Mesendoderm (in vitro differentiated cells): ENCODE results near the gene ARHGAP44.

Experiments
- DNase-seq: peaks from one replicate; pipeline ENCODE4 v3.0.0; 2013
- H2AK5ac ChIP-seq: 2 replicates; pipeline ENCODE4 v1.6.1; 2013; ENCODE audit warnings: low read length, inconsistent platforms
- H2BK120ac ChIP-seq: 2 replicates; pipeline ENCODE4 v1.6.1; 2013; ENCODE audit warnings: low read depth, mild to moderate bottlenecking, low read length, moderate library complexity, mixed read lengths
- H2BK15ac ChIP-seq: replicated peaks from 2 replicates; pipeline ENCODE4 v1.6.1; 2013; ENCODE audit warnings: low read depth, mild to moderate bottlenecking, moderate library complexity
- H2BK5ac ChIP-seq: 2 replicates; pipeline ENCODE4 v1.6.1; 2013; ENCODE audit warnings: low read length, inconsistent platforms
- H3K18ac ChIP-seq: 2 replicates; pipeline ENCODE4 v1.6.1; 2013; ENCODE audit warnings: mild to moderate bottlenecking, low read length, mixed read lengths
- H3K23ac ChIP-seq: one replicate; pipeline ENCODE4 v1.6.1; 2013; ENCODE audit warnings: low read length
- H3K27ac ChIP-seq: 2 replicates; pipeline ENCODE4 v1.5.1; 2013; ENCODE audit warnings: low read depth, mild to moderate bottlenecking, inconsistent platforms, low read length, moderate library complexity
- H3K27me3 ChIP-seq: 2 replicates; pipeline ENCODE4 v1.6.1; 2013; ENCODE audit warnings: low read length, control low read depth, mild to moderate bottlenecking, inconsistent platforms; ENCODE audit not compliant: insufficient read depth, poor library complexity
- H3K36me3 ChIP-seq: 2 replicates; pipeline ENCODE4 v1.6.1; 2013; ENCODE audit warnings: low read length, inconsistent platforms; ENCODE audit not compliant: control insufficient read depth, insufficient read depth
- H3K4ac ChIP-seq: one replicate; pipeline ENCODE4 v1.6.1; 2013; ENCODE audit warnings: low read depth, mild to moderate bottlenecking, low read length, moderate library complexity
- H3K4me1 ChIP-seq: 2 replicates; pipeline ENCODE4 v1.6.1; 2013; ENCODE audit warnings: low read depth, low read length, inconsistent platforms; ENCODE audit not compliant: control insufficient read depth
- H3K4me2 ChIP-seq: 2 replicates; pipeline ENCODE4 v1.6.1; 2013; ENCODE audit warnings: low read length
- H3K4me3 ChIP-seq: 2 replicates; pipeline ENCODE4 v1.5.1; 2013; ENCODE audit warnings: mild to moderate bottlenecking, low read length
- H3K56ac ChIP-seq: one replicate; pipeline ENCODE4 v1.6.1; 2013; ENCODE audit warnings: low read length
- H3K79me1 ChIP-seq: 2 replicates; pipeline ENCODE4 v1.6.1; 2013; ENCODE audit warnings: low read length, inconsistent platforms
- H3K79me2 ChIP-seq: 2 replicates; pipeline ENCODE4 v1.6.1; 2013; ENCODE audit warnings: mild to moderate bottlenecking, low read length; ENCODE audit not compliant: control insufficient read depth, insufficient read depth
- H3K9ac ChIP-seq: 2 replicates; pipeline ENCODE4 v1.6.1; 2013; ENCODE audit warnings: low read length, inconsistent platforms
- H4K5ac ChIP-seq: one replicate; pipeline ENCODE4 v1.6.1; 2013; ENCODE audit warnings: low read length
- H4K8ac ChIP-seq: one replicate; pipeline ENCODE4 v1.6.1; 2013; ENCODE audit warnings: low read depth, mild to moderate bottlenecking, control low read depth, low read length, moderate library complexity
- whole genome bisulfite sequencing: extraction: QIAGEN DNeasy Blood & Tissue Kit; methylation state at CpG from one replicate; pipeline ENCODE4 v1.1.7; 2013; ENCODE audit warnings: low lambda C conversion rate, missing lambda C conversion rate; ENCODE audit not compliant: insufficient coverage; ENCODE audit errors: extremely low coverage; 5-methylcytosine and 5-hydroxymethylcytosine counted together

Gene ARHGAP44

DNA sequence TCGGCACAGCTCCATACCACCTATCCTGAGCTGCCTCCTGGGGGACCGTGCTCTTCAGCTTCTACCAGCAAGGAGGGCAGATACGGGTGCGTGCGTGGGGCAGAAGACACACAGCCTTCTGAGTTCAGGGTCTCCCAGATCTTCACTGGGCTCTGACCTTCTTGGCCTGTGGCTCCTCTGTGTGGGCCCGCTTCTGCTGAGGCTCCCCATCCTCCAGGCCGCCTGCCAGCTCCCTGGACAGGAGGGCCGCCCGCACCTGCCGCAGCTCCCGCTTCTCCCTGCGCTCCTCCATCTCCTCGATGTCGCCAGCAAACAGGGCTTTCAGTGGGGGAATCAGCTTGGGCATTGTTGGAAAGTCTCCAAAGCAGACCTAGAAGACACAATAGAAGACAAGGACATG lies 203.4 kb downstream of the ARHGAP44 start:
- no peak overlapping the region for H2AK5ac ChIP-seq
- H3K4me3 ChIP-seq: no peak overlapping the region
- no peaks in the 10 kb centered on the region for H3K4me1 ChIP-seq
- H4K5ac ChIP-seq: no peak overlapping the region
- no peak overlapping the region for H3K9ac ChIP-seq
- WGBS: no CpG with 5 or more reads among the region's 14 CpGs
- no peak overlapping the region for H3K4me2 ChIP-seq
- H3K27ac ChIP-seq: no peak overlapping the region
- no peak overlapping the region for H3K18ac ChIP-seq
- no peak overlapping the region for H2BK120ac ChIP-seq
- H2BK5ac ChIP-seq: no peak overlapping the region
- H2BK15ac ChIP-seq: no peak overlapping the region
- no peak for DNase-seq
- H3K36me3 ChIP-seq: peaks cover 33% of the 10 kb centered on the region
- no peak overlapping the region for H4K8ac ChIP-seq
- no peaks in the 10 kb centered on the region for H3K79me2 ChIP-seq
- no peak overlapping the region for H3K4ac ChIP-seq
- H3K56ac ChIP-seq: no peak overlapping the region
- H3K79me1 ChIP-seq: no peaks in the 10 kb centered on the region
- H3K27me3 ChIP-seq: no peaks in the 10 kb centered on the region
- no peak overlapping the region for H3K23ac ChIP-seq

DNA sequence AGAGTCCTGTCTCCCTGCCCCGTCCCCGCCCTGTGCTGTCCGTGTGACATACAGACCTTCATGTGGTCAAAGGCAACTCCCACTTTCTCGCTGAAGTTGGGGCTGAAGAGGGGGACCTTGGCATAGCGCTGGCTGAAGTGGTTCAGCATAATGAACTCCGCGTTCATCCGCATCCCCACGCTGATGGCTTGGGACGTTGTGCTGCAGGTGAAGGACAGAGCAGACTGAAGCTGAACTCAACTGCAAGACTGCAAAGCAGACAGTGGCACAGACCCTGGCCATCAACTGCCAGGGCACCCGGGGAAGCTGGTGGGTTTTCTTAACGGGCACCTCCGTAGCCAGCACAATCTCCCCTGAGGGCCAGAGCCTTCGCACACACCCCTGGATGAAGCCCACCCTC lies 204.3 kb downstream of the ARHGAP44 start:
- Histone ChIP-seq H3K23ac (no peak overlapping the region), H3K27me3 (no peaks in the 10 kb centered on the region), H2BK15ac (no peak overlapping the region), H2BK5ac (no peak overlapping the region), H3K4me1 (no peaks in the 10 kb centered on the region), H3K27ac (no peak overlapping the region), H3K79me2 (no peaks in the 10 kb centered on the region), H3K18ac (no peak overlapping the region), H3K4me2 (no peak overlapping the region), H3K4me3 (no peak overlapping the region), H4K8ac (no peak overlapping the region), H2BK120ac (no peak overlapping the region), H3K56ac (no peak overlapping the region), H3K79me1 (no peaks in the 10 kb centered on the region), H3K36me3 (peaks cover 39% of the 10 kb centered on the region), H3K4ac (no peak overlapping the region), H3K9ac (no peak overlapping the region), H4K5ac (no peak overlapping the region), H2AK5ac (no peak overlapping the region)
- no CpG with 5 or more reads among the region's 14 CpGs for WGBS
- no peak for DNase-seq

DNA sequence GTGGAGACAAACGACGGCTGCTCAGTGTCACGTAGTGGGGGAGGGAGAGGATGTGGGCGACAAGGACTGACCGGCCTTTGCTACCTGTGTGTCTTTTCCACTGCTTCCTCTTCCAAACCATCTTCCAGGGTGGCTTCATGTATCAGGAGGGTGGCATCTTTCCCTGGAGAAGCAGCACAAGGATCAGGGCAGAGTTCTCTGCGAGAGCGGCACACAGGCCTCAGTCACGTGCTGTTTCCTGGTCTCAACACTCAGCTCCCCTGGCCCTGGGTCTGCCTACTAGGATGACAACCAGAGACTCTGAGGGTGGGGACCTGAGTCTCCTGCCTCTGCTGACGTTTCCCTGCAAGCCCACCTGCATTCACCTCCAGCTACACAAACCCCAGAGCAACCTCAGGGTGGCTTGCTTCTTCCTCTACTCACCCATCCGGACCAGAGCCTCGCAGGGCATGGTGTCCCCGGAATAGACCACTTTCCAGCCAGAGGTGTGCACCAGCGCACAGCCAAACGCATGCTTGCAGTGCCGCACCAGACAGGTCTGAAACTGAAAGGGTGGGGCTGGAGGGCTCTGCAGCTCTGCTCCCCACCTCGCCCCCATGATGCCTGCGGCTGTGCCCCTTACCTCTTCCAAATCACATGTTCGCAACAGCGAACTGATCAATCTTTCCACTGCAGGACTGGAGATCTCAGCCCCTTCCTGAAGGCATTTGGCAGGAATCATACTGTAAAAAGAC lies 205.2 kb downstream of the ARHGAP44 start:
- Histone ChIP-seq H3K18ac (no peak overlapping the region), H4K8ac (no peak overlapping the region), H2BK15ac (no peak overlapping the region), H3K27ac (no peak overlapping the region), H3K27me3 (no peaks in the 10 kb centered on the region), H3K4me3 (no peak overlapping the region), H4K5ac (no peak overlapping the region), H2AK5ac (no peak overlapping the region), H3K4ac (no peak overlapping the region), H3K56ac (no peak overlapping the region), H3K79me1 (no peaks in the 10 kb centered on the region), H3K4me2 (no peak overlapping the region), H2BK5ac (no peak overlapping the region), H3K9ac (no peak overlapping the region), H3K36me3 (peaks cover 40% of the 10 kb centered on the region), H3K79me2 (no peaks in the 10 kb centered on the region), H2BK120ac (no peak overlapping the region), H3K4me1 (no peaks in the 10 kb centered on the region), H3K23ac (no peak overlapping the region)
- WGBS: no CpG with 5 or more reads among the region's 19 CpGs
- no peak for DNase-seq

DNA sequence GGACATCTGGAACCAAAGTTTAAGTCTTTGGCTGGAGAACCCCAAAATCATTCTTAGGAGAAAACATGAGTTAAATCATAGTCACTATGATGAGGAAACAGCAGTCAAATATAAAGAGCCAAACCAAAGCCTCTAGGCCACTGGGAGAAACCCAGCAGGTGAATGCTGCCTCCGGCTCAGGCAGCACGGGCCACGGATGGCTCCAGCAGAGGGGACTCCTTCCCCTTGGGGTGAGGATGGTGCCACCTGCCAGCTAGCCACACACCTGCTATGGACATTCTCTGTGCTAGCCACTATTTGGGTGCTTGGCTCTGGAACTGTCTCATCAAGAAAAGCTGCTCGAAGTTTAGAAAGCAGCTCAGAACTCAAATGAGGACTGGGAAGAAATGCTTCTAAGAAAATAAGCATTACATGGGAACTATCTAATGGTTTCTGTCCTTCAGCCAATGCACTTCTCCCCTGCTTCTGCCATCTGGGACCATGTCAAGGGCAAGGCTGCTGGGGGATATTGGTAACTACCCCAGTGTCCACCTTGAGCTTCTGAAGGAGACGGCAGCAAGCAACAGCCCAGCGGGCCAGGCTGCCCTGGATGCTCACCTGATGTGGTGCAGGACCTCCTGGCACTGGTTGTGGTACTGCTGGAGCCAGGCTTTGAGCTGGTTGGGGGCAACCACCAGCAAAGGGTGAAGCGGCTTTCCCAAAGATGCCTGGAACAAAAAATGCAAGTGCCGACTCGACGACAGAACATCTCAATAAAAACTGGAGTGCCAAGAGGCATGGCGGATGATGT lies 206.0 kb downstream of the ARHGAP44 start:
- Histone ChIP-seq H2BK120ac (no peak overlapping the region), H3K27ac (no peak overlapping the region), H2AK5ac (no peak overlapping the region), H4K5ac (no peak overlapping the region), H3K79me2 (no peaks in the 10 kb centered on the region), H3K9ac (no peak overlapping the region), H2BK15ac (no peak overlapping the region), H3K4me1 (no peaks in the 10 kb centered on the region), H3K4ac (no peak overlapping the region), H3K4me2 (no peak overlapping the region), H3K56ac (no peak overlapping the region), H3K79me1 (no peaks in the 10 kb centered on the region), H3K18ac (no peak overlapping the region), H3K23ac (no peak overlapping the region), H2BK5ac (no peak overlapping the region), H3K36me3 (peaks cover 42% of the 10 kb centered on the region), H3K27me3 (no peaks in the 10 kb centered on the region), H4K8ac (no peak overlapping the region), H3K4me3 (no peak overlapping the region)
- no peak for DNase-seq
- WGBS: no CpG with 5 or more reads among the region's 11 CpGs

DNA sequence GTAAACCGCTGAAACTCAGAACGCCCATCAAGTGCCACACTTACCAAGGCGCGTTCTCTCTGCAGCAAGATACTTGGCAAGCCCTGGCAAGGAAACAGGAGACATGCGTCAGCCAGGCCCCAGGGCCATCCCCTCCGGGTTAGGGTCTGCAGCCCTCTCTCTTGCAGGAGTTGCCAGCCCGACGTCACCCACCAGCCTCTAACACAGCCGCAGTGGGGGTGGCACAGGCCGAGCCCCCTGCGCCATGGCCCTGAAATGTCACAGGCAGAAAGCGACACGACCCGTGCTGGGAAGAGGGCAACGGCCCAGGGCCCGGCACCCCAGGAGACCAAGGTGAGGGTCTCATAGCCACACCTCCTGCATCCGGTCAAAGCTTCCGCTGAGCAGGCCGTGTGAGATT lies 206.6 kb downstream of the ARHGAP44 start:
- no CpG with 5 or more reads among the region's 19 CpGs for WGBS
- H3K4ac ChIP-seq: no peak overlapping the region

More for the DNA sequence above, 206.6 kb downstream of the ARHGAP44 start:
- H3K23ac ChIP-seq: no peak overlapping the region
- H3K56ac ChIP-seq: no peak overlapping the region
- H4K5ac ChIP-seq: no peak overlapping the region
- DNase-seq: no peak
- H2BK5ac ChIP-seq: no peak overlapping the region
- H3K79me1 ChIP-seq: no peaks in the 10 kb centered on the region
- no peak overlapping the region for H2BK15ac ChIP-seq
- H3K18ac ChIP-seq: no peak overlapping the region
- H3K36me3 ChIP-seq: peaks cover 39% of the 10 kb centered on the region
- H3K27me3 ChIP-seq: no peaks in the 10 kb centered on the region
- no peak overlapping the region for H3K4me3 ChIP-seq
- H2AK5ac ChIP-seq: no peak overlapping the region
- no peak overlapping the region for H3K9ac ChIP-seq
- H4K8ac ChIP-seq: no peak overlapping the region
- H3K27ac ChIP-seq: no peak overlapping the region
- H3K4me2 ChIP-seq: no peak overlapping the region
- H3K79me2 ChIP-seq: no peaks in the 10 kb centered on the region
- no peaks in the 10 kb centered on the region for H3K4me1 ChIP-seq
- no peak overlapping the region for H2BK120ac ChIP-seq
